ENCODE results near the gene GAMT. TPM values are rescaled to one million over a fixed set of nuclear protein-coding genes. Genes with fewer than 3 reads are reported as not detected.
"Not testable (repeated sequence)": the region's sequence is repeated elsewhere in the genome, so short reads cannot be mapped to it uniquely, and the experiment has no call there.

The GAMT gene
- total RNA-seq, result 6.7 TPM

- Histone ChIP-seq H3K4me3 (ENCODE audit: low read length) (peak within 1 kb of the TSS; percentile 30), H3K27me3 (ENCODE audit: insufficient read depth, low read length) (peaks cover 9% of the 10 kb centered on the region), H3K4me1 (ENCODE audit: insufficient read depth, low read length) (peaks cover 25% of the 10 kb centered on the region), H3K9me3 (ENCODE audit: low read depth, low read length) (no peaks in the 10 kb centered on the region)
Observed at GRCh38 chr19:1401138-1401888, at the start of gene GAMT. TSS of gene GAMT (minus strand) at chr19:1401542. CDS start at chr19:1401476, 66 bp downstream.

- H3K27me3 ChIP-seq (ENCODE audit: insufficient read depth, low read length), result peaks cover 65% of the 10 kb centered on the region
Observed at GRCh38 chr19:1449467-1450442, 48.4 kb upstream of the GAMT start, which contains the start of gene APC2. TSS of gene APC2 (plus strand) at chr19:1450121. CDS start at chr19:1453002, 2,881 bp downstream.

GRCh38 chr19:1447944-1448343 lies 46.6 kb upstream of the GAMT start:
- peaks cover 56% of the 10 kb centered on the region for H3K27me3 ChIP-seq (ENCODE audit: insufficient read depth, low read length)
- peaks cover 34% of the 10 kb centered on the region for H3K4me1 ChIP-seq (ENCODE audit: insufficient read depth, low read length)
- H3K9me3 ChIP-seq (ENCODE audit: low read depth, low read length), result no peaks in the 10 kb centered on the region
- no peak overlapping the region for H3K4me3 ChIP-seq (ENCODE audit: low read length)

More at GRCh38 chr19:1449467-1450442, 48.4 kb upstream of the GAMT start, which contains the start of gene APC2:
- peaks cover 30% of the 10 kb centered on the region for H3K4me1 ChIP-seq (ENCODE audit: insufficient read depth, low read length)
- H3K4me3 ChIP-seq (ENCODE audit: low read length), result no peak within 1 kb of the TSS
- H3K9me3 ChIP-seq (ENCODE audit: low read depth, low read length), result no peaks in the 10 kb centered on the region

- no peaks in the 10 kb centered on the region for H3K9me3 ChIP-seq (ENCODE audit: low read depth, low read length)
- H3K4me1 ChIP-seq (ENCODE audit: insufficient read depth, low read length), result peaks cover 34% of the 10 kb centered on the region
- no peak overlapping the region for H3K4me3 ChIP-seq (ENCODE audit: low read length)
- H3K27me3 ChIP-seq (ENCODE audit: insufficient read depth, low read length), result peaks cover 54% of the 10 kb centered on the region
Observed at GRCh38 chr19:1447504-1447903, 46.2 kb upstream of the GAMT start.

- H3K27me3 ChIP-seq (ENCODE audit: insufficient read depth, low read length), result peaks cover 50% of the 10 kb centered on the region
Observed at GRCh38 chr19:1446713-1447481, 45.6 kb upstream of the GAMT start.

GRCh38 chr19:1445932-1446712 lies 44.8 kb upstream of the GAMT start:
- H3K4me3 ChIP-seq (ENCODE audit: low read length), result no peak overlapping the region
- H3K9me3 ChIP-seq (ENCODE audit: low read depth, low read length), result no peaks in the 10 kb centered on the region
- peaks cover 43% of the 10 kb centered on the region for H3K27me3 ChIP-seq (ENCODE audit: insufficient read depth, low read length)
- peaks cover 34% of the 10 kb centered on the region for H3K4me1 ChIP-seq (ENCODE audit: insufficient read depth, low read length)

More at GRCh38 chr19:1446713-1447481, 45.6 kb upstream of the GAMT start:
- Histone ChIP-seq H3K4me1 (ENCODE audit: insufficient read depth, low read length) (peaks cover 34% of the 10 kb centered on the region), H3K4me3 (ENCODE audit: low read length) (no peak overlapping the region), H3K9me3 (ENCODE audit: low read depth, low read length) (no peaks in the 10 kb centered on the region)

GRCh38 chr19:1445185-1445931 lies 44.0 kb upstream of the GAMT start:
- no peaks in the 10 kb centered on the region for H3K9me3 ChIP-seq (ENCODE audit: low read depth, low read length)
- peaks cover 35% of the 10 kb centered on the region for H3K27me3 ChIP-seq (ENCODE audit: insufficient read depth, low read length)
- H3K4me1 ChIP-seq (ENCODE audit: insufficient read depth, low read length), result peaks cover 38% of the 10 kb centered on the region
- H3K4me3 ChIP-seq (ENCODE audit: low read length), result peak overlapping the region; percentile 27

- Histone ChIP-seq H3K4me3 (ENCODE audit: low read length) (no peak overlapping the region), H3K27me3 (ENCODE audit: insufficient read depth, low read length) (peaks cover 5% of the 10 kb centered on the region), H3K4me1 (ENCODE audit: insufficient read depth, low read length) (peaks cover 44% of the 10 kb centered on the region), H3K9me3 (ENCODE audit: low read depth, low read length) (no peaks in the 10 kb centered on the region)
Observed at GRCh38 chr19:1441677-1442438, 40.5 kb upstream of the GAMT start.

- H3K9me3 ChIP-seq (ENCODE audit: low read depth, low read length), result no peaks in the 10 kb centered on the region
- H3K4me1 ChIP-seq (ENCODE audit: insufficient read depth, low read length), result peaks cover 37% of the 10 kb centered on the region
- H3K27me3 ChIP-seq (ENCODE audit: insufficient read depth, low read length), result no peaks in the 10 kb centered on the region
- no peak overlapping the region for H3K4me3 ChIP-seq (ENCODE audit: low read length)
Observed at GRCh38 chr19:1441022-1441426, 39.7 kb upstream of the GAMT start.

- peaks cover 34% of the 10 kb centered on the region for H3K4me1 ChIP-seq (ENCODE audit: insufficient read depth, low read length)
- H3K27me3 ChIP-seq (ENCODE audit: insufficient read depth, low read length), result no peaks in the 10 kb centered on the region
- H3K9me3 ChIP-seq (ENCODE audit: low read depth, low read length), result no peaks in the 10 kb centered on the region
- no peak overlapping the region for H3K4me3 ChIP-seq (ENCODE audit: low read length)
Observed at GRCh38 chr19:1440418-1440801, 39.1 kb upstream of the GAMT start.

- H3K27me3 ChIP-seq (ENCODE audit: insufficient read depth, low read length); H3K4me3 ChIP-seq (ENCODE audit: low read length); H3K9me3 ChIP-seq (ENCODE audit: low read depth, low read length): not testable (repeated sequence)
- peaks cover 28% of the 10 kb centered on the region for H3K4me1 ChIP-seq (ENCODE audit: insufficient read depth, low read length)
Observed at GRCh38 chr19:1439525-1440417, 38.4 kb upstream of the GAMT start.

- Histone ChIP-seq H3K9me3 (ENCODE audit: low read depth, low read length) (no peaks in the 10 kb centered on the region), H3K4me1 (ENCODE audit: insufficient read depth, low read length) (peaks cover 24% of the 10 kb centered on the region), H3K27me3 (ENCODE audit: insufficient read depth, low read length) (no peaks in the 10 kb centered on the region), H3K4me3 (ENCODE audit: low read length) (peak overlapping the region; percentile 94)
Observed at GRCh38 chr19:1438933-1439354, 37.6 kb upstream of the GAMT start.

All from mononuclear cell (primary cell).